Panc1 (cell line): ENCODE data around the gene CD177. TPM values are rescaled to one million over a fixed set of nuclear protein-coding genes. Genes with fewer than 3 reads are reported as not detected.

Source experiments
- ATAC-seq: fragments of 200-7000 bp; cut with Tn5 transposase; 2 replicates; pipeline ENCODE4 v1.9.1; 2020; ENCODE audit warnings: mild to moderate bottlenecking, moderate library complexity
- BruUV-seq: library from RNA; stranded (reverse); fragments of 400-500 nt; replicated peaks from 2 replicates; lab custom pipeline; 2021; lab: Mats Ljungman, UMichigan
- CTCF ChIA-PET: fragments of 300-600 bp; sonication (Branson Sonifier 250); formaldehyde crosslinking; loops from one replicate; lab custom pipeline; 2022; ENCODE audit warnings: antibody characterized with exemption; lab: Charles Lee
- POLR2A ChIA-PET: fragments of 300-600 bp; sonication (Branson Sonifier 250); formaldehyde crosslinking; loops from one replicate; lab custom pipeline; 2022; ENCODE audit warnings: antibody characterized with exemption; lab: Charles Lee
- DNase-seq: peaks from one replicate; pipeline ENCODE4 v3.0.0-alpha.2; 2010; ENCODE audit warnings: low read depth, low spot score
- H3K27ac ChIP-seq: 2 replicates; pipeline ENCODE4 v1.5.1; 2011; ENCODE audit warnings: mild to moderate bottlenecking, low read length, inconsistent platforms
- H3K27me3 ChIP-seq: fragments of 200-500 bp; sonication (Bioruptor generic); 2 replicates; pipeline ENCODE4 v1.6.0; 2014; ENCODE audit warnings: low read length, inconsistent platforms; ENCODE audit not compliant: control insufficient read depth, insufficient read depth
- H3K36me3 ChIP-seq: fragments of 200-500 bp; sonication (Bioruptor generic); 2 replicates; pipeline ENCODE4 v1.5.1; 2014; ENCODE audit warnings: inconsistent platforms, mild to moderate bottlenecking, low read length, moderate library complexity; ENCODE audit not compliant: control insufficient read depth, insufficient read depth
- H3K4me1 ChIP-seq: 2 replicates; pipeline ENCODE4 v1.5.1; 2011; ENCODE audit warnings: inconsistent platforms, mild to moderate bottlenecking, low read length, moderate library complexity; ENCODE audit not compliant: control insufficient read depth, insufficient read depth
- H3K4me3 ChIP-seq, 2 experiments: 2 replicates each; pipeline ENCODE4 v1.5.1; 2011 to 2012; ENCODE audit warnings: low read depth in 2 of 2, low read length in 2 of 2, mild to moderate bottlenecking in 2 of 2, inconsistent platforms in 1 of 2, moderate library complexity in 1 of 2
- H3K9me3 ChIP-seq: fragments of 200-500 bp; sonication (Bioruptor generic); 2 replicates; pipeline ENCODE4 v1.5.1; 2014; ENCODE audit warnings: low read depth, mild to moderate bottlenecking, inconsistent platforms, low read length, moderate library complexity; ENCODE audit not compliant: control insufficient read depth, insufficient read depth
- POLR2AphosphoS5 ChIP-seq: IDR thresholded peaks from 2 replicates; pipeline ENCODE4 v1.6.1; 2012; ENCODE audit warnings: mild to moderate bottlenecking, low read depth, low read length, moderate library complexity
- SIN3A ChIP-seq: IDR thresholded peaks from 2 replicates; pipeline ENCODE4 v1.6.1; 2012; ENCODE audit warnings: low read depth, mild to moderate bottlenecking, low read length, moderate library complexity, borderline replicate concordance; ENCODE audit not compliant: insufficient read depth
- TCF7L2 ChIP-seq: IDR thresholded peaks from 2 replicates; pipeline ENCODE4 v1.6.1; 2011; ENCODE audit warnings: mild to moderate bottlenecking, low read depth, low read length, inconsistent platforms
- in situ Hi-C: cut with HindIII; loops from 2 replicates; pipeline ENCODE4 v1.10.0; 2016; ENCODE audit warnings: low sequenced_read_pairs, low pct_unique_long_range_greater_than_20kb
- intact Hi-C: fragments of 100-400 bp; cut with micrococcal nuclease; formaldehyde crosslinking; loops from one replicate; pipeline ENCODE4 v1.10.0; 2022; ENCODE audit not compliant: unreplicated experiment
- total RNA-seq: library from RNA; stranded (reverse); gene quantifications from one replicate; pipeline ENCODE4 v1.2.1, GENCODE V29; 2021; ENCODE audit not compliant: unreplicated experiment
- TF ChIP-seq, protein P1 (sequence below): fragments of 450-650 bp; IDR thresholded peaks from 2 replicates; pipeline ENCODE4 v1.5.1; 2017; ENCODE audit warnings: mild to moderate bottlenecking
- TF ChIP-seq, protein P2 (sequence below), 2 experiments: IDR thresholded peaks; 2 replicates each; pipeline ENCODE4 v1.6.1; 2011 to 2012; ENCODE audit warnings: low read depth in 2 of 2, control low read depth in 1 of 2, low read length in 1 of 2, mild to moderate bottlenecking in 1 of 2, moderate library complexity in 1 of 2; ENCODE audit not compliant: insufficient read depth in 1 of 2

The CD177 gene
- total RNA-seq, 1 experiment from 2014 or later: 0.28 TPM

DNA sequence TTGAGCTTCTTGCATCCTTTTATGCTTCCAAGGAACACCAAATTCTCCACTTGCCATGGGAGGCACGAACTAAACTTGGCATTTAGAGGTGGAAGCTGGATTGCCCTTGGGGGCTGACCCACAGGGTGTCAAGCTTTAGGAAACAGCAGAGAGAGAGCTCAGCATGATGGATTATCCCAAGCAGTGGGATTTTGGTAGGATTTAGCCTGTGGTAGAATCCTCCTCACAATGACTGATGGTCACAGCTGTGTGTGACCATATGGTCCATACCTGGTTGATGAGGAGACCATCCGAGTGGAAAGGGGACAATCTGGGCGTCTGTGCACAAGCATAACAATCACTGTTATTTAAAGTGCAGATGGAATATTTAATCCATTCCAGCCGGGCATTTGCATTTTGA, 44.0 kb upstream of the CD177 start:
- DNase-seq (no peak), ATAC-seq (no peak)
- TF ChIP-seq TCF7L2 (no peak), SIN3A (no peak), POLR2AphosphoS5 (no peak)
- TF ChIP-seq, protein P1, sequence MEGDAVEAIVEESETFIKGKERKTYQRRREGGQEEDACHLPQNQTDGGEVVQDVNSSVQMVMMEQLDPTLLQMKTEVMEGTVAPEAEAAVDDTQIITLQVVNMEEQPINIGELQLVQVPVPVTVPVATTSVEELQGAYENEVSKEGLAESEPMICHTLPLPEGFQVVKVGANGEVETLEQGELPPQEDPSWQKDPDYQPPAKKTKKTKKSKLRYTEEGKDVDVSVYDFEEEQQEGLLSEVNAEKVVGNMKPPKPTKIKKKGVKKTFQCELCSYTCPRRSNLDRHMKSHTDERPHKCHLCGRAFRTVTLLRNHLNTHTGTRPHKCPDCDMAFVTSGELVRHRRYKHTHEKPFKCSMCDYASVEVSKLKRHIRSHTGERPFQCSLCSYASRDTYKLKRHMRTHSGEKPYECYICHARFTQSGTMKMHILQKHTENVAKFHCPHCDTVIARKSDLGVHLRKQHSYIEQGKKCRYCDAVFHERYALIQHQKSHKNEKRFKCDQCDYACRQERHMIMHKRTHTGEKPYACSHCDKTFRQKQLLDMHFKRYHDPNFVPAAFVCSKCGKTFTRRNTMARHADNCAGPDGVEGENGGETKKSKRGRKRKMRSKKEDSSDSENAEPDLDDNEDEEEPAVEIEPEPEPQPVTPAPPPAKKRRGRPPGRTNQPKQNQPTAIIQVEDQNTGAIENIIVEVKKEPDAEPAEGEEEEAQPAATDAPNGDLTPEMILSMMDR: no peak
- TF ChIP-seq, protein P2, sequence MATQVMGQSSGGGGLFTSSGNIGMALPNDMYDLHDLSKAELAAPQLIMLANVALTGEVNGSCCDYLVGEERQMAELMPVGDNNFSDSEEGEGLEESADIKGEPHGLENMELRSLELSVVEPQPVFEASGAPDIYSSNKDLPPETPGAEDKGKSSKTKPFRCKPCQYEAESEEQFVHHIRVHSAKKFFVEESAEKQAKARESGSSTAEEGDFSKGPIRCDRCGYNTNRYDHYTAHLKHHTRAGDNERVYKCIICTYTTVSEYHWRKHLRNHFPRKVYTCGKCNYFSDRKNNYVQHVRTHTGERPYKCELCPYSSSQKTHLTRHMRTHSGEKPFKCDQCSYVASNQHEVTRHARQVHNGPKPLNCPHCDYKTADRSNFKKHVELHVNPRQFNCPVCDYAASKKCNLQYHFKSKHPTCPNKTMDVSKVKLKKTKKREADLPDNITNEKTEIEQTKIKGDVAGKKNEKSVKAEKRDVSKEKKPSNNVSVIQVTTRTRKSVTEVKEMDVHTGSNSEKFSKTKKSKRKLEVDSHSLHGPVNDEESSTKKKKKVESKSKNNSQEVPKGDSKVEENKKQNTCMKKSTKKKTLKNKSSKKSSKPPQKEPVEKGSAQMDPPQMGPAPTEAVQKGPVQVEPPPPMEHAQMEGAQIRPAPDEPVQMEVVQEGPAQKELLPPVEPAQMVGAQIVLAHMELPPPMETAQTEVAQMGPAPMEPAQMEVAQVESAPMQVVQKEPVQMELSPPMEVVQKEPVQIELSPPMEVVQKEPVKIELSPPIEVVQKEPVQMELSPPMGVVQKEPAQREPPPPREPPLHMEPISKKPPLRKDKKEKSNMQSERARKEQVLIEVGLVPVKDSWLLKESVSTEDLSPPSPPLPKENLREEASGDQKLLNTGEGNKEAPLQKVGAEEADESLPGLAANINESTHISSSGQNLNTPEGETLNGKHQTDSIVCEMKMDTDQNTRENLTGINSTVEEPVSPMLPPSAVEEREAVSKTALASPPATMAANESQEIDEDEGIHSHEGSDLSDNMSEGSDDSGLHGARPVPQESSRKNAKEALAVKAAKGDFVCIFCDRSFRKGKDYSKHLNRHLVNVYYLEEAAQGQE (IDR thresholded peaks at IDR 0.05; ENCODE audit: insufficient read depth in 1 of 2, low read depth in 2 of 2, low read length in 1 of 2): no peak
- H3K4me3 ChIP-seq: no peak overlapping the region
- POLR2A ChIA-PET: no interaction called here
- H3K27me3 ChIP-seq: no peaks in the 10 kb centered on the region; the same call in 1 of the 2 replicates
- no peaks in the 10 kb centered on the region for H3K36me3 ChIP-seq
- intact Hi-C loops: no loop called here
- no peaks in the 10 kb centered on the region for H3K9me3 ChIP-seq
- H3K27ac ChIP-seq: no peak overlapping the region
- no TSS peak for BruUV-seq
- no peaks in the 10 kb centered on the region for H3K4me1 ChIP-seq
- in situ Hi-C loops: no loop called here
- CTCF ChIA-PET: no interaction called here

DNA sequence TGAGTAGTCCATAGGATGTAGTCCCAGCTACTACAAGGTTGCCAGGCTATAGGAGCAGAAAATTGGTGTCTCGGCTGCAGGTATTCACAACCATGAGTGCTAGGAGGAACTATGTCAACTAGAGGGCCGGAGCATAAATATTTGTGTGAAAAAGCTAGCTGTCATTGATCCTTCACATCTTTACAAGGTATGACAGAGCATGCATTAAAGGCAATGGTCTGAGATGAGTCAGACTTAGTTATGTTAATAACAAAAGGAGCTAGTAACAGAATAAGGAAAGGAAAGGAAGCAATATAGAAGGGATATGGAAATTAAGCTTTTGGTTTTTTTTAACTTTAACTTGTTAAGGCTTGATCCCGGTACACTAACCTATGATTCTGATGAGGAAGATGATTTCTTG, 43.3 kb upstream of the CD177 start:
- intact Hi-C loops (no loop called here), in situ Hi-C loops (no loop called here)
- no peak for ATAC-seq
- no TSS peak for BruUV-seq
- H3K27me3 ChIP-seq: no peaks in the 10 kb centered on the region; the same call in 1 of the 2 replicates
- ChIA-PET CTCF (interaction anchor here (0.6 kb wide), 1 partner anchor 412 kb away, joined by 3 read pairs; no protein-coding TSS in a partner anchor), POLR2A (no interaction called here)
- H3K9me3 ChIP-seq: no peaks in the 10 kb centered on the region
- H3K4me3 ChIP-seq: no peak overlapping the region
- no peaks in the 10 kb centered on the region for H3K4me1 ChIP-seq
- no peak overlapping the region for H3K27ac ChIP-seq
- H3K36me3 ChIP-seq: no peaks in the 10 kb centered on the region
- no peak for TF ChIP-seq TCF7L2
- TF ChIP-seq, protein P2 (IDR thresholded peaks at IDR 0.05; ENCODE audit: insufficient read depth in 1 of 2, low read depth in 2 of 2, low read length in 1 of 2): no peak
- TF ChIP-seq POLR2AphosphoS5: no peak
- TF ChIP-seq SIN3A: no peak
- TF ChIP-seq, protein P1: no peak
- no peak for DNase-seq
